ENCODE results near the gene TLR7. TPM values are rescaled to one million over a fixed set of nuclear protein-coding genes. Genes with fewer than 3 reads are reported as not detected.

Gene TLR7
- total RNA-seq, 4 donors from 2014 or later = 0.29 to 2.2 (median 0.40) TPM; not detected in 1

GRCh38 chrX:12825801-12826200 is 41.1 kb upstream of the TLR7 start:
- H3K27me3 ChIP-seq = no peaks in the 10 kb centered on the region
- no peak overlapping the region for H3K27ac ChIP-seq
- intact Hi-C loops (cut with DNase I; ENCODE audit: low total_unique reads) = no loop called here
- H3K4me1 ChIP-seq = no peaks in the 10 kb centered on the region
- no peaks in the 10 kb centered on the region for H3K9me3 ChIP-seq
- H3K4me3 ChIP-seq = no peak overlapping the region
- no peaks in the 10 kb centered on the region for H3K36me3 ChIP-seq
- no peak for DNase-seq
- TF ChIP-seq POLR2A (IDR thresholded peaks at IDR 0.05) = no peak
- TF ChIP-seq, protein P1, sequence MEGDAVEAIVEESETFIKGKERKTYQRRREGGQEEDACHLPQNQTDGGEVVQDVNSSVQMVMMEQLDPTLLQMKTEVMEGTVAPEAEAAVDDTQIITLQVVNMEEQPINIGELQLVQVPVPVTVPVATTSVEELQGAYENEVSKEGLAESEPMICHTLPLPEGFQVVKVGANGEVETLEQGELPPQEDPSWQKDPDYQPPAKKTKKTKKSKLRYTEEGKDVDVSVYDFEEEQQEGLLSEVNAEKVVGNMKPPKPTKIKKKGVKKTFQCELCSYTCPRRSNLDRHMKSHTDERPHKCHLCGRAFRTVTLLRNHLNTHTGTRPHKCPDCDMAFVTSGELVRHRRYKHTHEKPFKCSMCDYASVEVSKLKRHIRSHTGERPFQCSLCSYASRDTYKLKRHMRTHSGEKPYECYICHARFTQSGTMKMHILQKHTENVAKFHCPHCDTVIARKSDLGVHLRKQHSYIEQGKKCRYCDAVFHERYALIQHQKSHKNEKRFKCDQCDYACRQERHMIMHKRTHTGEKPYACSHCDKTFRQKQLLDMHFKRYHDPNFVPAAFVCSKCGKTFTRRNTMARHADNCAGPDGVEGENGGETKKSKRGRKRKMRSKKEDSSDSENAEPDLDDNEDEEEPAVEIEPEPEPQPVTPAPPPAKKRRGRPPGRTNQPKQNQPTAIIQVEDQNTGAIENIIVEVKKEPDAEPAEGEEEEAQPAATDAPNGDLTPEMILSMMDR (IDR thresholded peaks at IDR 0.05) = no peak

GRCh38 chrX:12843061-12843667 is 23.7 kb upstream of the TLR7 start:
- TF ChIP-seq, protein P1 (IDR thresholded peaks at IDR 0.05) = no peak
- intact Hi-C loops (cut with DNase I; ENCODE audit: low total_unique reads) = no loop called here
- H3K27ac ChIP-seq = no peak overlapping the region
- no peak overlapping the region for H3K4me3 ChIP-seq
- peaks cover 0 to 5% of the 10 kb centered on the region in 2 donors for H3K27me3 ChIP-seq
- H3K36me3 ChIP-seq = no peaks in the 10 kb centered on the region
- no peaks in the 10 kb centered on the region for H3K4me1 ChIP-seq
- no peaks in the 10 kb centered on the region for H3K9me3 ChIP-seq
- no peak for DNase-seq

DNA sequence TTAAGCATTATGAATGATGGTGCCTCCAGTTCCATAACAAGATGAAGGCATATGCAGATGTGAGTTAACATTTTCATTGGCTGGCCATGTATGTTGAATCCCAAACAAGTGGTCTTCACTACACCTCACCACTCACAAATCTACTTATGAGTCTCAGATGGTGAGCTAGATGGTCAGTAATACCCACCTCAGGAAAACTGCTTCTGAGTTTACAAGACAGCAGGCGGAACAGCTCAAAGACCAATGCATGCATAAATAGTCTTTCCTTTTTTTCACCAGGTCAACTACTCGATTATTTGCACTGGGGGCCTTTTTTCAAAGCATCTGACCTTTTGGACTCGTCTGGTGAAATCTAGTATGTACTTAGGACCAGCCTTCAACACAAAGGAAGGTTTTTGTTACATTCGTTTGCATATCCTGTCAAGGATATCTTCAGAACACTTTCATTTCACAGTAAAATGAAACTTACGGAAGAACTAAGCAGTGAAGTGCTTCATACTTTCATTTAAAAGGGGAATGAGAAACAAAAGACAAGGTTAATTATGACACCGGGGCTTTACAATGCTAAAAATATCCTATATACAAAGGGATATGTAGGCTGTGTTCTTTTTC is 23.1 kb upstream of the TLR7 start:
- Histone ChIP-seq H3K4me1 (no peaks in the 10 kb centered on the region), H3K36me3 (no peaks in the 10 kb centered on the region), H3K9me3 (no peaks in the 10 kb centered on the region), H3K4me3 (no peak overlapping the region), H3K27me3 (peaks cover 0 to 5% of the 10 kb centered on the region in 2 donors), H3K27ac (no peak overlapping the region)
- no peak for TF ChIP-seq POLR2A (IDR thresholded peaks at IDR 0.05)
- TF ChIP-seq, protein P1 (IDR thresholded peaks at IDR 0.05) = no peak
- intact Hi-C loops (cut with DNase I; ENCODE audit: low total_unique reads) = no loop called here
- DNase-seq = no peak

GRCh38 chrX:12844319-12844718 is 22.6 kb upstream of the TLR7 start:
- intact Hi-C loops (cut with DNase I; ENCODE audit: low total_unique reads) = no loop called here
- Histone ChIP-seq H3K27me3 (peaks cover 0 to 5% of the 10 kb centered on the region in 2 donors), H3K27ac (no peak overlapping the region), H3K4me1 (no peaks in the 10 kb centered on the region), H3K4me3 (no peak overlapping the region), H3K9me3 (no peaks in the 10 kb centered on the region), H3K36me3 (no peaks in the 10 kb centered on the region)
- TF ChIP-seq POLR2A (IDR thresholded peaks at IDR 0.05) = no peak
- TF ChIP-seq, protein P1 (IDR thresholded peaks at IDR 0.05) = no peak
- DNase-seq = no peak

GRCh38 chrX:12865359-12865758 is 1.5 kb upstream of the TLR7 start:
- DNase-seq = no peak
- no peaks in the 10 kb centered on the region for H3K27me3 ChIP-seq
- H3K4me1 ChIP-seq = no peaks in the 10 kb centered on the region
- H3K27ac ChIP-seq = no peak overlapping the region
- H3K9me3 ChIP-seq = no peaks in the 10 kb centered on the region
- no peak overlapping the region for H3K4me3 ChIP-seq
- no peaks in the 10 kb centered on the region for H3K36me3 ChIP-seq
- no peak for TF ChIP-seq POLR2A (IDR thresholded peaks at IDR 0.05)
- TF ChIP-seq, protein P1 (IDR thresholded peaks at IDR 0.05) = no peak
- intact Hi-C loops (cut with DNase I; ENCODE audit: low total_unique reads) = no loop called here

Measured in uterus (tissue), 4 donors.